H1 (cell line): Measurements from ENCODE around the gene PLXND1. TPM values are rescaled to one million over a fixed set of nuclear protein-coding genes. Genes with fewer than 3 reads are reported as not detected.

Source experiments
- CTCF ChIA-PET: fragments of 300-600 bp; sonication (Branson Sonifier 250); formaldehyde crosslinking; loops from one replicate; lab custom pipeline; 2021; ENCODE audit not compliant: partially characterized antibody; lab: Charles Lee
- POLR2A ChIA-PET: fragments of 300-600 bp; sonication (Branson Sonifier 250); formaldehyde crosslinking; loops from one replicate; lab custom pipeline; 2021; ENCODE audit warnings: inconsistent platforms; ENCODE audit not compliant: partially characterized antibody; lab: Charles Lee
- DNase-seq, 2 experiments: peaks; one replicate each; pipeline versions ENCODE4 v3.0.0 to v3.0.0-alpha.2; 2010 to 2022; ENCODE audit warnings: low spot score in 2 of 2, low read depth in 1 of 2, mixed read lengths in 1 of 2
- FAIRE-seq: peaks from 2 replicates; lab custom pipeline; 2011; peaks lifted over from hg19 to GRCh38; lab: Jason Lieb, UNC
- H2AFZ ChIP-seq: 2 replicates; pipeline ENCODE4 v1.8.1; 2012; ENCODE audit warnings: low read length, inconsistent platforms
- H2AK5ac ChIP-seq: 2 replicates; pipeline ENCODE4 v1.6.1; 2013; ENCODE audit warnings: low read depth, low read length
- H2BK120ac ChIP-seq: replicated peaks from 2 replicates; pipeline ENCODE3; 2013; ENCODE audit warnings: low read depth, low read length, inconsistent platforms
- H2BK12ac ChIP-seq: 2 replicates; pipeline ENCODE4 v1.6.1; 2013; ENCODE audit warnings: low read depth, low read length
- H2BK15ac ChIP-seq: 2 replicates; pipeline ENCODE4 v1.6.1; 2013; ENCODE audit warnings: low read length
- H2BK20ac ChIP-seq: 2 replicates; pipeline ENCODE4 v1.6.1; 2013; ENCODE audit warnings: low read length
- H2BK5ac ChIP-seq: 2 replicates; pipeline ENCODE4 v1.6.1; 2013; ENCODE audit warnings: low read depth, low read length
- H3K14ac ChIP-seq: 2 replicates; pipeline ENCODE4 v1.6.1; 2013; ENCODE audit warnings: inconsistent platforms; ENCODE audit not compliant: insufficient read length
- H3K18ac ChIP-seq: 2 replicates; pipeline ENCODE4 v1.6.1; 2013; ENCODE audit warnings: low read length; ENCODE audit errors: extremely low read depth
- H3K23ac ChIP-seq: 2 replicates; pipeline ENCODE4 v1.6.1; 2013; ENCODE audit warnings: inconsistent platforms; ENCODE audit not compliant: insufficient read length
- H3K23me2 ChIP-seq: 2 replicates; pipeline ENCODE4 v1.6.1; 2013; ENCODE audit warnings: low read depth, low read length
- H3K27ac ChIP-seq: 2 replicates; pipeline ENCODE4 v1.6.1; 2011; ENCODE audit warnings: low read depth, low read length, inconsistent platforms
- H3K27me3 ChIP-seq, 4 experiments: replicated peaks in 1 of 4; 1 replicate in 1 of 4; 2 replicates in 3 of 4; pipeline versions ENCODE4 v1.6.1 to v1.8.1; 2011 to 2013; ENCODE audit warnings: low read length in 3 of 4, mild to moderate bottlenecking in 3 of 4, inconsistent platforms in 2 of 4, mixed read lengths in 2 of 4, moderate library complexity in 1 of 4; ENCODE audit not compliant: control insufficient read depth in 3 of 4, insufficient read depth in 3 of 4; ENCODE audit errors: extremely low read depth in 1 of 4
- H3K36me3 ChIP-seq, 4 experiments: 2 replicates each; pipeline versions ENCODE4 v1.6.1 to v1.8.1; 2011 to 2013; ENCODE audit warnings: mild to moderate bottlenecking in 4 of 4, low read length in 3 of 4, moderate library complexity in 2 of 4, control low read depth in 1 of 4, inconsistent platforms in 1 of 4; ENCODE audit not compliant: insufficient read depth in 4 of 4, control insufficient read depth in 2 of 4
- H3K4ac ChIP-seq: replicated peaks from 2 replicates; pipeline ENCODE3; 2013; ENCODE audit warnings: low read length, low read depth, mixed read lengths, inconsistent platforms; ENCODE audit not compliant: insufficient read length
- H3K4me1 ChIP-seq, 4 experiments: replicated peaks in 1 of 4; 1 replicate in 1 of 4; 2 replicates in 3 of 4; pipeline versions ENCODE4 v1.6.1 to v1.8.1; 2011 to 2013; ENCODE audit warnings: low read length in 3 of 4, inconsistent platforms in 2 of 4, mixed read lengths in 1 of 4; ENCODE audit not compliant: insufficient read depth in 4 of 4, control insufficient read depth in 3 of 4
- H3K4me2 ChIP-seq, 2 experiments: 2 replicates each; pipeline versions ENCODE4 v1.6.1 to v1.8.1; 2011 to 2013; ENCODE audit warnings: low read depth in 2 of 2, low read length in 2 of 2, control low read depth in 1 of 2, inconsistent platforms in 1 of 2, mild to moderate bottlenecking in 1 of 2; ENCODE audit not compliant: insufficient read depth in 1 of 2
- H3K4me3 ChIP-seq, 4 experiments: fragments of 200-600, 300-600 bp in 1 of 4; sonication (generic), shearing (Covaris generic), sonication (Bioruptor Twin) in 1 of 4; 2 replicates each; pipeline versions ENCODE4 v1.5.1 to v1.8.1; 2011 to 2016; ENCODE audit warnings: low read length in 4 of 4, low read depth in 3 of 4, control low read depth in 2 of 4, inconsistent platforms in 2 of 4, mild to moderate bottlenecking in 2 of 4, mixed read lengths in 1 of 4, moderate library complexity in 1 of 4; ENCODE audit not compliant: insufficient read depth in 2 of 4; ENCODE audit errors: extremely low read depth in 1 of 4
- H3K56ac ChIP-seq: replicated peaks from 2 replicates; pipeline ENCODE3; 2013; ENCODE audit warnings: low read depth, mild to moderate bottlenecking, mixed read lengths, low read length, inconsistent platforms; ENCODE audit not compliant: insufficient read length
- H3K79me1 ChIP-seq: 2 replicates; pipeline ENCODE4 v1.6.1; 2013; ENCODE audit warnings: low read depth, low read length, control low read depth
- H3K79me2 ChIP-seq, 2 experiments: 2 replicates each; pipeline versions ENCODE4 v1.6.1 to v1.8.1; 2012 to 2013; ENCODE audit warnings: low read length in 2 of 2, mild to moderate bottlenecking in 2 of 2, inconsistent platforms in 1 of 2; ENCODE audit not compliant: insufficient read depth in 2 of 2, control insufficient read depth in 1 of 2
- H3K9ac ChIP-seq, 4 experiments: replicated peaks in 1 of 4; 1 replicate in 1 of 4; 2 replicates in 3 of 4; pipeline versions ENCODE4 v1.6.1 to v1.8.1; 2011 to 2013; ENCODE audit warnings: low read depth in 3 of 4, low read length in 3 of 4, control low read depth in 2 of 4, mild to moderate bottlenecking in 2 of 4, moderate library complexity in 2 of 4, inconsistent platforms in 1 of 4; ENCODE audit errors: extremely low read depth in 1 of 4
- H3K9me3 ChIP-seq, 2 experiments: 2 replicates each; pipeline versions ENCODE4 v1.6.1 to v1.8.1; 2012 to 2013; ENCODE audit warnings: mild to moderate bottlenecking in 2 of 2, moderate library complexity in 2 of 2, control low read depth in 1 of 2, inconsistent platforms in 1 of 2, low read depth in 1 of 2, low read length in 1 of 2, mixed read lengths in 1 of 2; ENCODE audit not compliant: insufficient read depth in 2 of 2
- H4K20me1 ChIP-seq, 2 experiments: replicated peaks in 1 of 2; 2 replicates each; pipeline versions ENCODE3 to v1.8.1; 2011 to 2013; ENCODE audit warnings: inconsistent platforms in 2 of 2, low read length in 2 of 2, mild to moderate bottlenecking in 1 of 2; ENCODE audit not compliant: insufficient read depth in 2 of 2, control insufficient read depth in 1 of 2
- H4K5ac ChIP-seq: 2 replicates; pipeline ENCODE4 v1.6.1; 2013; ENCODE audit warnings: low read length, low read depth, mixed read lengths, inconsistent platforms; ENCODE audit not compliant: insufficient read length
- H4K8ac ChIP-seq: 2 replicates; pipeline ENCODE4 v1.8.0; 2013; ENCODE audit warnings: mild to moderate bottlenecking, moderate library complexity, low read length, inconsistent platforms; ENCODE audit not compliant: insufficient read depth; ENCODE audit errors: extremely low read depth
- H4K91ac ChIP-seq: replicated peaks from 2 replicates; pipeline ENCODE3; 2013; ENCODE audit warnings: low read length, mixed read lengths, inconsistent platforms; ENCODE audit not compliant: insufficient read length
- BACH1 ChIP-seq: IDR thresholded peaks from 2 replicates; pipeline ENCODE4 v1.6.1; 2012; ENCODE audit warnings: low read length, improper control_type of control experiment
- CEBPB ChIP-seq: IDR thresholded peaks from 2 replicates; pipeline ENCODE4 v1.6.1; 2012; ENCODE audit warnings: low read depth, low read length
- CHD1 ChIP-seq: IDR thresholded peaks from 2 replicates; pipeline ENCODE4 v1.6.1; 2012; ENCODE audit warnings: low read depth, low read length, improper control_type of control experiment
- KDM1A ChIP-seq: fragments of 200-600, 300-600 bp; sonication (generic); IDR thresholded peaks from 2 replicates; pipeline ENCODE4 v1.7.1; 2016; ENCODE audit warnings: mild to moderate bottlenecking, low read length, borderline replicate concordance
- KDM5A ChIP-seq: fragments of 200-600 bp; IDR thresholded peaks from 2 replicates; pipeline ENCODE4 v1.7.1; 2012; ENCODE audit warnings: mild to moderate bottlenecking, low read length, inconsistent platforms, mixed read lengths
- MAX ChIP-seq: IDR thresholded peaks from 2 replicates; pipeline ENCODE4 v1.6.1; 2012; ENCODE audit warnings: inconsistent platforms
- POU5F1 ChIP-seq: IDR thresholded peaks from 2 replicates; pipeline ENCODE4 v1.6.1; 2011; ENCODE audit warnings: low read depth, mild to moderate bottlenecking, low read length, moderate library complexity
- RBBP5 ChIP-seq: IDR thresholded peaks from 2 replicates; pipeline ENCODE4 v1.7.1; 2012; ENCODE audit warnings: low read depth, mild to moderate bottlenecking, inconsistent platforms, low read length, moderate library complexity, borderline replicate concordance
- TAF1 ChIP-seq: IDR thresholded peaks from 2 replicates; pipeline ENCODE4 v1.6.1; 2011; ENCODE audit warnings: mild to moderate bottlenecking, low read depth, low read length
- ZNF274 ChIP-seq: IDR thresholded peaks from 2 replicates; pipeline ENCODE4 v1.7.0; 2012; ENCODE audit warnings: low read length, borderline replicate concordance; ENCODE audit errors: extremely low read depth
- WGBS, 2 experiments: shearing (Covaris generic) in 1 of 2; methylation state at CpG; one replicate each; pipeline versions ENCODE4 v1.1.6 to v1.1.7; 2013 to 2015; ENCODE audit warnings: low lambda C conversion rate in 2 of 2, mixed read lengths in 2 of 2, inconsistent platforms in 1 of 2, low coverage in 1 of 2, missing lambda C conversion rate in 1 of 2; ENCODE audit not compliant: insufficient replicate concordance in 2 of 2, insufficient coverage in 1 of 2, insufficient read length in 1 of 2; ENCODE audit errors: extremely low coverage in 1 of 2, missing lambda C conversion rate in 1 of 2; 5-methylcytosine and 5-hydroxymethylcytosine counted together
- polyA plus RNA-seq, 7 experiments: library from polyadenylated mRNA; depleted of rRNA in 3 of 7; stranded (reverse) in 5 of 7; unstranded in 2 of 7; fragments of >200 nt in 5 of 7; fragments of 200-250 nt in 2 of 7; gene quantifications; 1 replicate in 5 of 7; 2 replicates in 1 of 7; 4 replicates in 1 of 7; pipeline versions ENCODE4 v1.2.1 to v1.2.3, GENCODE V29; 2011 to 2013; ENCODE audit warnings: missing spikeins in 2 of 7, mixed read lengths in 2 of 7
- total RNA-seq: library from RNA; stranded (reverse); fragmentation: NEBNext Ultra II Directional; extraction: Animal tissue kit (Norgen Biotek cat#: 25700); gene quantifications from 2 replicates; pipeline ENCODE4 v1.2.1, GENCODE V29; 2021

The PLXND1 gene
- total and polyA plus RNA-seq, 2 of the 8 experiments (the other 6 are each of a cell fraction or from before 2014, with no cell fraction given) = 17.7 to 66.4 TPM

GRCh38 chr3:129614927-129615363 lies 8.5 kb upstream of the PLXND1 start:
- Histone ChIP-seq H4K20me1 (no peaks in the 10 kb centered on the region), H2AFZ (no peak overlapping the region), H3K79me2 (no peaks in the 10 kb centered on the region), H4K8ac (no peak overlapping the region), H4K5ac (no peak overlapping the region), H3K4me1 (peaks cover 0 to 17% (median 8%) of the 10 kb centered on the region in 4 experiments; a peak in 5 of 7 replicates), H3K27me3 (no peaks in the 10 kb centered on the region), H2BK5ac (no peak overlapping the region), H2BK20ac (no peak overlapping the region), H4K91ac (no peak overlapping the region), H2BK12ac (no peak overlapping the region), H3K9me3 (no peaks in the 10 kb centered on the region), H3K23me2 (no peaks in the 10 kb centered on the region), H2AK5ac (no peak overlapping the region), H3K4me2 (no peak overlapping the region), H3K18ac (no peak overlapping the region), H3K9ac (no peak overlapping the region), H3K27ac (no peak overlapping the region), H3K56ac (no peak overlapping the region), H3K14ac (no peak overlapping the region), H3K79me1 (no peaks in the 10 kb centered on the region), H2BK15ac (no peak overlapping the region), H3K4ac (no peak overlapping the region), H2BK120ac (no peak overlapping the region), H3K4me3 (no peak overlapping the region), H3K23ac (no peak overlapping the region), H3K36me3 (no peaks in the 10 kb centered on the region)
- FAIRE-seq (no peak), DNase-seq (no peak)
- ChIA-PET POLR2A (interaction anchor here (1.6 kb wide), 1 partner anchor 23 kb away, joined by 3 read pairs; no protein-coding TSS in a partner anchor), CTCF (interaction anchor here (2.1 kb wide), 1 partner anchor 231 kb away, joined by 4 read pairs; no protein-coding TSS in a partner anchor)
- 82% methylated on average over 5 of the region's 5 CpGs; no CpG with 5 or more reads in 1 of the 2 experiments for WGBS, 2 experiments
- TF ChIP-seq POU5F1 (no peak), CHD1 (no peak), RBBP5 (no peak), CEBPB (no peak), KDM5A (no peak), TAF1 (no peak), MAX (no peak), ZNF274 (no peak), KDM1A (no peak), BACH1 (no peak)
